ENCODE measurements around the gene SORL1. TPM values are rescaled to one million over a fixed set of nuclear protein-coding genes. Genes with fewer than 3 reads are reported as not detected.

Gene SORL1
- total and polyA plus RNA-seq, 7 donors: 3.2 to 19.8 (median 12.2) TPM

DNA sequence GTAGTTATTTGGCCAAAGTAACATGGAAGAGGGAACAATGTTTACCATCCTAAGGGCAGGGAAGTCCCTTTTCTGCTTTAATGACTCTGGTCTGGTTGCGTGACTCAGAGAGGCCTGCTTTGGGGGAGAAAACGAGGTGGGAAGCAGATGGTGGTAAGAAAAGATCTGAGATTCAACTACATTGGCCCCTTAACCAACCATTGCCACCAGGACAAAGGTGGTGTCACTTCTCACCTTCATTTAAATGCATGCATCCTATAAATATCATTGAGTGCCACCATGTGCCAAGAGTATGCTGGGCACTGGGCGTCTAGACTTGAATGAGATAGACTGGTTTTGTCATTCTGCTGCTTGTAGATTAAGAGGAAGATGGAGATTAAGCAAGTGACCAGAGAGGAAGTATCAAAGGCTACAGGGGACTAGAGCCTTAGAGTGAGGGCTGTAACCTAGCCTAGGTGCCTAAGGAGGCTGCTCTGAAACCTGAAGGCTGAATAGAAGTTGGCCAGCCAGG, 3.6 kb upstream of the SORL1 start:
- Histone ChIP-seq H3K36me3 (no peaks in the 10 kb centered on the region), H3K4me1 (peaks cover 0 to 18% (median 11%) of the 10 kb centered on the region in 4 donors), H3K27me3 (no peaks in the 10 kb centered on the region), H3K4me3 (no peak overlapping the region), H3K27ac (no peak overlapping the region), H3K9me3 (no peaks in the 10 kb centered on the region)
- 58 to 66% methylated on average over 3 of the region's 3 CpGs for WGBS, 2 donors
- intact Hi-C loops (cut with DNase I): no loop called here
- DNase-seq: no peak
- no peak for TF ChIP-seq EP300 (IDR thresholded peaks at IDR 0.05)
- TF ChIP-seq, protein P1, sequence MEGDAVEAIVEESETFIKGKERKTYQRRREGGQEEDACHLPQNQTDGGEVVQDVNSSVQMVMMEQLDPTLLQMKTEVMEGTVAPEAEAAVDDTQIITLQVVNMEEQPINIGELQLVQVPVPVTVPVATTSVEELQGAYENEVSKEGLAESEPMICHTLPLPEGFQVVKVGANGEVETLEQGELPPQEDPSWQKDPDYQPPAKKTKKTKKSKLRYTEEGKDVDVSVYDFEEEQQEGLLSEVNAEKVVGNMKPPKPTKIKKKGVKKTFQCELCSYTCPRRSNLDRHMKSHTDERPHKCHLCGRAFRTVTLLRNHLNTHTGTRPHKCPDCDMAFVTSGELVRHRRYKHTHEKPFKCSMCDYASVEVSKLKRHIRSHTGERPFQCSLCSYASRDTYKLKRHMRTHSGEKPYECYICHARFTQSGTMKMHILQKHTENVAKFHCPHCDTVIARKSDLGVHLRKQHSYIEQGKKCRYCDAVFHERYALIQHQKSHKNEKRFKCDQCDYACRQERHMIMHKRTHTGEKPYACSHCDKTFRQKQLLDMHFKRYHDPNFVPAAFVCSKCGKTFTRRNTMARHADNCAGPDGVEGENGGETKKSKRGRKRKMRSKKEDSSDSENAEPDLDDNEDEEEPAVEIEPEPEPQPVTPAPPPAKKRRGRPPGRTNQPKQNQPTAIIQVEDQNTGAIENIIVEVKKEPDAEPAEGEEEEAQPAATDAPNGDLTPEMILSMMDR (IDR thresholded peaks at IDR 0.05): no peak
- no peak for TF ChIP-seq POLR2A (IDR thresholded peaks at IDR 0.05)
- no peak for TF ChIP-seq POLR2AphosphoS5 (IDR thresholded peaks at IDR 0.05)

DNA sequence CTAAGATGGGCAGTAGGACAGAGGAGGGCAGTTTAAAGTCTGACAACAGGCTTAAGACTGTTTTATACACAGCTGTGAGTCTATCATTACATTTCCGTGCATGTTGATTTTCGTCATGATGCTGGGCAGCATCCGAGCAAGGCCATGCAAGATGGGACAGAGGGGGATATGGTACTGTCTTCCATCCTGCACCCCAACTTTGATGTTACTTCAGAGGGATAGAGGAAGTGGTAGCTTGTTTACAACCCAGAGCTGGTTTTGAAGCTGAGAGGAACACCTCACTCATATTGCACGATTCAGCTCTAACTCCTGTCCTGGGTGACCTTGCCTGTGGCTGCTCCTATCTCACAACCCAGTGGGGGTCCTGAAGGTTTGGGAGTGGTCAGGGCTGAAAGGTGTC, 3.0 kb upstream of the SORL1 start:
- intact Hi-C loops (cut with DNase I): no loop called here
- Histone ChIP-seq H3K36me3 (no peaks in the 10 kb centered on the region), H3K4me1 (peaks cover 0 to 22% (median 16%) of the 10 kb centered on the region in 4 donors), H3K27me3 (no peaks in the 10 kb centered on the region), H3K4me3 (no peak overlapping the region), H3K9me3 (no peaks in the 10 kb centered on the region), H3K27ac (no peak overlapping the region)
- no peak for TF ChIP-seq EP300 (IDR thresholded peaks at IDR 0.05)
- TF ChIP-seq, protein P1 (IDR thresholded peaks at IDR 0.05): no peak
- no peak for TF ChIP-seq POLR2A (IDR thresholded peaks at IDR 0.05)
- TF ChIP-seq POLR2AphosphoS5 (IDR thresholded peaks at IDR 0.05): no peak
- 72 to 90% methylated on average over 4 of the region's 4 CpGs for WGBS, 2 donors
- no peak for DNase-seq

GRCh38 chr11:121449626-121450025, 2.5 kb upstream of the SORL1 start:
- H3K4me1 ChIP-seq: peaks cover 0 to 23% (median 16%) of the 10 kb centered on the region in 4 donors
- H3K27ac ChIP-seq: no peak overlapping the region
- TF ChIP-seq POLR2A (IDR thresholded peaks at IDR 0.05) (no peak), EP300 (IDR thresholded peaks at IDR 0.05) (no peak), POLR2AphosphoS5 (IDR thresholded peaks at IDR 0.05) (no peak)
- TF ChIP-seq, protein P1 (IDR thresholded peaks at IDR 0.05): no peak
- DNase-seq: no peak
- H3K4me3 ChIP-seq: no peak overlapping the region
- no peaks in the 10 kb centered on the region for H3K36me3 ChIP-seq
- no peaks in the 10 kb centered on the region for H3K9me3 ChIP-seq
- H3K27me3 ChIP-seq: no peaks in the 10 kb centered on the region
- intact Hi-C loops (cut with DNase I): loop anchor here (5.0 kb wide), 4 partner anchors 32 to 143 kb away; no protein-coding TSS in a partner anchor
- 84 to 95% methylated on average over 2 of the region's 2 CpGs for WGBS, 2 donors

DNA sequence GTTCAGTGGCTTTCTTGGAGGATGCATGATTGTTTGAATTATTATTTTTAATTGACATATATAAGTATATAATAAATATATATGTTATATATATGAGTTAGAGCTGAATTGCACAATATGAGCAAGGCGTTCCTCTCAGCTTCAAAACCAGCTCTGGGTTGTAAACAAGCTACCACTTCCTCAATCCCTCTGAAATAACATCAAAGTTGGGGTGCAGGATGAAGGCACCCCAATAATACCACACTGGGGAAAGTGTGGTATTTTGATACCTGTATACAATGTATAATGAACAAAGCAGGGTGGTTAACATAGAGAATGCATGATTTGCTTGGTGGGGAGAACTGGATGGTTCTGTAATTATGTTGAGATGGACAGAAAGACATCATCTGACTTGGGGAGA, 1.7 kb upstream of the SORL1 start:
- Histone ChIP-seq H3K27ac (no peak overlapping the region), H3K4me1 (peaks cover 0 to 23% (median 16%) of the 10 kb centered on the region in 4 donors), H3K27me3 (no peaks in the 10 kb centered on the region), H3K4me3 (no peak overlapping the region), H3K9me3 (no peaks in the 10 kb centered on the region), H3K36me3 (no peaks in the 10 kb centered on the region)
- no peak for DNase-seq
- intact Hi-C loops (cut with DNase I): loop anchor here (5.0 kb wide), 4 partner anchors 33 to 142 kb away; no protein-coding TSS in a partner anchor
- 29 to 31% methylated on average over 1 of the region's 1 CpG for WGBS, 2 donors
- no peak for TF ChIP-seq POLR2AphosphoS5 (IDR thresholded peaks at IDR 0.05)
- no peak for TF ChIP-seq POLR2A (IDR thresholded peaks at IDR 0.05)
- no peak for TF ChIP-seq EP300 (IDR thresholded peaks at IDR 0.05)
- TF ChIP-seq, protein P1 (IDR thresholded peaks at IDR 0.05): no peak
